HUES64 (cell line): ENCODE measurements around the gene NRTN. TPM values are rescaled to one million over a fixed set of nuclear protein-coding genes. Genes with fewer than 3 reads are reported as not detected.
A peak's percentile ranks its signal among the peaks of the same experiment; 100 is the strongest.
"Not testable (repeated sequence)": the region's sequence is repeated elsewhere in the genome, so short reads cannot be mapped to it uniquely, and the experiment has no call there.

Experiments
- H3K27ac ChIP-seq: 2 replicates; pipeline ENCODE4 v1.7.0; 2013; ENCODE audit warnings: low read depth, low read length, inconsistent platforms
- H3K27me3 ChIP-seq: 2 replicates; pipeline ENCODE4 v1.6.1; 2013; ENCODE audit warnings: mild to moderate bottlenecking, low read length; ENCODE audit not compliant: insufficient read depth
- H3K36me3 ChIP-seq: 2 replicates; pipeline ENCODE4 v1.6.1; 2013; ENCODE audit warnings: mild to moderate bottlenecking, low read length; ENCODE audit not compliant: insufficient read depth
- H3K4me1 ChIP-seq: 2 replicates; pipeline ENCODE4 v1.6.1; 2013; ENCODE audit warnings: mild to moderate bottlenecking, low read length, moderate library complexity; ENCODE audit not compliant: insufficient read depth
- H3K4me3 ChIP-seq: 2 replicates; pipeline ENCODE4 v1.5.1; 2013; ENCODE audit warnings: mild to moderate bottlenecking, low read length, moderate library complexity
- H3K9ac ChIP-seq: 2 replicates; pipeline ENCODE4 v1.6.1; 2013; ENCODE audit warnings: mild to moderate bottlenecking, low read depth, low read length
- H3K9me3 ChIP-seq: 2 replicates; pipeline ENCODE4 v1.6.1; 2013; ENCODE audit warnings: low read depth, low read length; ENCODE audit not compliant: insufficient read depth
- whole genome bisulfite sequencing: fragments of 150-250, 120-280 bp; methylation state at CpG from one replicate; pipeline ENCODE4 v1.1.7; 2013; ENCODE audit warnings: missing lambda C conversion rate; 5-methylcytosine and 5-hydroxymethylcytosine counted together
- polyA plus RNA-seq, 2 experiments: library from polyadenylated mRNA; stranded (reverse); fragments of 50-300 nt; gene quantifications; one replicate each; pipeline ENCODE4 v1.2.3, GENCODE V29; 2013

The NRTN gene, protein sequence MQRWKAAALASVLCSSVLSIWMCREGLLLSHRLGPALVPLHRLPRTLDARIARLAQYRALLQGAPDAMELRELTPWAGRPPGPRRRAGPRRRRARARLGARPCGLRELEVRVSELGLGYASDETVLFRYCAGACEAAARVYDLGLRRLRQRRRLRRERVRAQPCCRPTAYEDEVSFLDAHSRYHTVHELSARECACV
- 2.9 TPM for polyA plus RNA-seq (2013, experiment 1 of 2)
- 4.3 TPM for polyA plus RNA-seq (2013, experiment 2 of 2)

DNA sequence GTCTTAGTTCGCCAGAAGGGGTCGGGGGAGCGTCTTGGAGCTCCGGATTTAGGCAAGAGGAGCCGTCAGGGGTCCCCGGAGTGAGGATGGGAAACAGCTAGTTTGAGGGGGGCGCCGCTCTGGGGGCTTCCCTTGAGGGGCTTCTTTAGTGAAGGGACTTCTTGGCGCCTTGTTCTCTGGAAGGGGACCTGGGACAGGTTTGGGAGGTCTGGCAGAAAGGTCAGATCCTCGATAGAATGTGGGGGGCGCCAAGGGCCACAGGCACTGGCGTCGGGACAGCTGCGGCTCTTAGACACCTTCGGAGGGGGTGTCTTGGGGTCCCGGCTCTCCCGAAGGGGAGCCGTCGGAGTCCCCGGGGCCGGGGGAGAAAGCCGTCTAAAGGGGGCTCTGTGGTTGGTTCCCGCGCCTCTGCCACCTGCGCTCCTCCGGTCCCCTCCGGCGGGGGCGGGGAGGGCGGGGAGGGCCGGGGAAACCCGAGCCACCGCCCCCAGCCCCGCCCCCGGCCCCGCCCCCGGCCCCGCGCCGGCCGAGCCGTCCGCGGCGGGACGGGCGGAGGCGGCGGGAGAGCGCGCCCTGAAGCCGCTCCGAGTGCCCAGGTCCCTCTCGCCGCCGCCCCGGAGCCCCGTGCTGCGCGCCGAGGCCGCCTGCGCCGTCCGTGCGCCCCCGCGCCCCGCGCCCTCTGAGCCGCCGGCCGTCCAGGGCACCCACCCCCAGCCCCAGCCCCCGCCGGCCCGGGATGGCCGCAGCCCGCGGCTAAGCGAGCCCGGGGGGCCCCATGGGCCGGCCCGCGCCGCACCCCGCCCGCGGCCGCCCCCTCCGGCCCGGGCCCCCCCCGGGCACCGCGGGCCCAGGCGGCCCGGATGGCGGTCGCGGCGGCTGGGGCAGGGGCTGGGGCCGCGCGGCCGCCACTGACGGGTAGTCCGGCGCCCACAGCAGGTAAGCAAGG lies at the start of gene NRTN:
NRTN (plus strand) TSS at position 552 of the 946 bp plus-strand sequence. CDS start 19,099 bp downstream, outside the sequence.
- Histone ChIP-seq H3K27ac (no peak within 1 kb of the TSS), H3K9ac (no peak within 1 kb of the TSS; the same call in 1 of the 2 replicates), H3K36me3 (no peaks in the 10 kb centered on the region), H3K27me3 (peaks cover 17% of the 10 kb centered on the region), H3K4me1 (no peaks in the 10 kb centered on the region), H3K4me3 (peak within 1 kb of the TSS; percentile 50), H3K9me3 (no peaks in the 10 kb centered on the region)
- WGBS: 3% methylated on average over 101 of the region's 107 CpGs

DNA sequence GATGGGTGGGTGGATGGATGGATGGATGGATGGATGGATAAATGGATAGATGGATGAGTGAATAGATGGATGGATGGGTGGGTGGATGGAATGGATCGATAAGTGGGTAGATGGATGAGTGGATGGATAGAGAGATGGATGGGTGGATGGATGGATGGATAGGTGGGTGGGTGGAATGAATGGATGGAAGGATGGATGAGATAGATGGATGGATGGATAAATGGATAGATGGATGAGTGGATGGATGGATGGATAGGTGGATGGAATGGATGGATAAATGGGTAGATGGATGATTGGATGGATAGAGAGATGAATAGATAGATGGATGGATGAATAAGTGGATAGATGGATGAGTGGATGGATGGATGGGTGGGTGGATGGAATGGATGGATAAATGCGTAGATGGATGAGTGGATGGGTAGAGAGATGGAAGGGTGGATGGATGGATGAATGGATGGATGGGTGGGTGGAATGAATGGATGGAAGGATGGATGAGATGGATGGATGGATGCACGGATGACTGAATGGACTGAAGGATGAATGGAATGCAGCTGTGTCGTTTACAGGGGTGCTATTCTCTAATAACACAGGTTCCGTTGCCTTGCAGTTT lies 42.2 kb upstream of the NRTN start:
- WGBS: 87% methylated on average over 5 of the region's 5 CpGs

DNA sequence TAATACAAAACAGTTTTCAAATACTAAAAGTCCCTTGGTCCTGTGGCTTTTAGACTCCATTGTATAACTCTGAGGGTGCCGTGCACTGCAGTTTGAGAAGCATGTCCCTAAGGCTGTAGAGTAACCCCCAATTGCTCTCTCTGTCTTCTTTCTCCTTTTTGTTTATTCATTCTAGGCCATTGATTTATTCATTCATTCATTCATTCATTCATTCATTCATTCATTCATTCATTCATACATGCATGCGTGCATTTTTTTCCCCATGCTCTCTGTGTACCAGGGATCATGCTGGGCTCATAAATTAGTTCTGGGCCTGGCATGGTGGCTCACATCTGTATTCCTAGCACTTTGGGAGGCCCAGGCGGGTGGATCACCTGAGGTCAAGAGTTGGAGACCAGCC lies 39.6 kb upstream of the NRTN start:
- WGBS: 87% methylated on average over 3 of the region's 3 CpGs
- Histone ChIP-seq H3K4me3 (no peak overlapping the region), H3K9me3 (no peaks in the 10 kb centered on the region), H3K36me3 (no peaks in the 10 kb centered on the region), H3K27ac (no peak overlapping the region), H3K4me1 (no peaks in the 10 kb centered on the region), H3K27me3 (no peaks in the 10 kb centered on the region), H3K9ac (no peak overlapping the region)

More for the DNA sequence above, 42.2 kb upstream of the NRTN start:
- Histone ChIP-seq H3K36me3 (no peaks in the 10 kb centered on the region), H3K27ac (no peak overlapping the region), H3K9ac (no peak overlapping the region), H3K4me1 (no peaks in the 10 kb centered on the region), H3K9me3 (no peaks in the 10 kb centered on the region), H3K27me3 (no peaks in the 10 kb centered on the region), H3K4me3 (no peak overlapping the region)

DNA sequence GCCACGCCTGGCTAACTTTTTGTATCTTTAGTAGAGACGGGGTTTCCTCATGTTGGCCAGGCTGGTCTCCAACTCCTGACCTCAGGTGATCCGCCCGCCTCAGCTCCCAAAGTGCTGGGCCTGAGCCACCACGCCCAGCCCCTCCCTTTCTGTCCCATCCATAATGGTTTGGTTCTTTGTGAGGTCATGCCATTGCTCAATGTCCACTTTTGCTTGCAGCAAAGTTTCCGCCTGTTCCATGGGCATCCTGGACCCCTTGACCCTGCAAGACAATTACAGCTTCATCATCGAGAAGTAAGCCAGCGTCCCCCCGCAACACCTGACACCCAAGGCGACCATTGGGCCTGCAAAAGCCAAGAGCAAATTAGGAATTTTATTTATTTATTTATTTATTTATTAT lies 36.9 kb upstream of the NRTN start:
- H3K9me3 ChIP-seq: no peaks in the 10 kb centered on the region
- H3K27ac ChIP-seq: no peak overlapping the region
- WGBS: 96% methylated on average over 8 of the region's 10 CpGs
- no peaks in the 10 kb centered on the region for H3K4me1 ChIP-seq
- no peaks in the 10 kb centered on the region for H3K36me3 ChIP-seq
- no peaks in the 10 kb centered on the region for H3K27me3 ChIP-seq
- no peak overlapping the region for H3K9ac ChIP-seq
- H3K4me3 ChIP-seq: no peak overlapping the region

DNA sequence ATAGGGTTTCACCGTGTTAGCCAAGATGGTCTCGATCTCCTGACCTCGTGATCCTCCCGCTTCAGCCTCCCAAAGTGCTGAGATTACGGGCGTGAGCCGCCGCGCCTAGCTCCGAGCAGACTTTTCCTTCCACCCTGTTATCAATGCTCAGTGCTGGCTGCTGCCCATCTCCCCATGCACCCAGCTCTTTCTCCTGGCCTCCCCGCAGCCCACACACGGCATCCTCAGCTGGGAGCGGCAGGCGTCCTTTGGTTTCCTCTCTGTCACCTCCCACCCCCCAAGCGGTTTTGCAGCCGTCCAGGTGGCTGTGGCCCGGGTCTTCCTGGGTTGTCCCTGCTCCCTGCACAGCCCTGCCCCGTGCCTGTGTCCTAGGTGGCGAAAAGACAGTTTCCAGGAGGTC lies 32.5 kb upstream of the NRTN start:
- WGBS: 93% methylated on average over 19 of the region's 19 CpGs
- no peaks in the 10 kb centered on the region for H3K4me1 ChIP-seq
- no peaks in the 10 kb centered on the region for H3K27me3 ChIP-seq
- no peak overlapping the region for H3K27ac ChIP-seq
- no peaks in the 10 kb centered on the region for H3K36me3 ChIP-seq
- H3K9me3 ChIP-seq: no peaks in the 10 kb centered on the region
- no peak overlapping the region for H3K9ac ChIP-seq
- H3K4me3 ChIP-seq: no peak overlapping the region

DNA sequence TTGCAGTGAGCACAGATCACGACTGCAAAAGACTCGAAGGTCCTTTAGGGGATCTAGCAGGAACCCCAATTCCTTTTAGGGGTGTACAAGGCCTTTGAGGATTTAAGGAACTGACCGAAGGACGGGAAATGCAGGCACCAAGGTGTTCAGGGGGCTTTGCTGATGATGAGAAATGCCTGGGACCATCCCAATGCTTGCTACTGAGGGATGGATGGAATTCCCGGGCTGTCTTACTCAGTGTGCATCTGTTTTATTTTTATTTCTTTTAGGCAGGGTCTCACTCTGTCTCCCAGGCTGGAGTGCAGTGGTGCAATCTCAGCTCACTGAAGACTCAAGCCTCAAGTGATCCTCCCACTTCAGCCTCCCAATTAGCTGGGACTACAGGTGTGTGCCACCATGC lies 31.6 kb upstream of the NRTN start:
- Histone ChIP-seq H3K36me3 (no peaks in the 10 kb centered on the region), H3K4me3 (no peak overlapping the region), H3K9me3 (no peaks in the 10 kb centered on the region), H3K4me1 (no peaks in the 10 kb centered on the region), H3K27ac (no peak overlapping the region), H3K9ac (0 out of 2 replicates have a peak overlapping the region, but pooled peaks have one; percentile 17), H3K27me3 (no peaks in the 10 kb centered on the region)
- 95% methylated on average over 5 of the region's 5 CpGs for WGBS

DNA sequence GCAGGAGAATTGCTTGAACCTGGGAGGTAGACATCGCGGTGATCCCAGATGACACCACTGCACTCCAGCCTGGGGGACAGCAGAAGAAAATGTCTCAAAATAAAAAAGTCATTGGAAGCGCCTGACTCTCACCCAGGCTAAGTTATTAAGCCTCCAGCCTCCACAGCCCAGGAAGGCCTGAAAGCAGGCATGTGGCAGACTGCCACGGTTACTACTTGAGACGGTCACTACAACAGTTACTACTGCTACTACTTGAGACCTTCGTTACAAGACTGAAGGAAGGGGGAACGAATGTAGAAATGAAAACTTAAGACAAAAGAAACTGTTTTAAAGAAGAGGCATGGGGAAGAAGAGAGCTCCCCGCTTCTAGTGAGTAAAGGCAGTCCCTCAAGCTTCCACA lies 29.9 kb upstream of the NRTN start:
- H3K4me3 ChIP-seq: no peak overlapping the region

DNA sequence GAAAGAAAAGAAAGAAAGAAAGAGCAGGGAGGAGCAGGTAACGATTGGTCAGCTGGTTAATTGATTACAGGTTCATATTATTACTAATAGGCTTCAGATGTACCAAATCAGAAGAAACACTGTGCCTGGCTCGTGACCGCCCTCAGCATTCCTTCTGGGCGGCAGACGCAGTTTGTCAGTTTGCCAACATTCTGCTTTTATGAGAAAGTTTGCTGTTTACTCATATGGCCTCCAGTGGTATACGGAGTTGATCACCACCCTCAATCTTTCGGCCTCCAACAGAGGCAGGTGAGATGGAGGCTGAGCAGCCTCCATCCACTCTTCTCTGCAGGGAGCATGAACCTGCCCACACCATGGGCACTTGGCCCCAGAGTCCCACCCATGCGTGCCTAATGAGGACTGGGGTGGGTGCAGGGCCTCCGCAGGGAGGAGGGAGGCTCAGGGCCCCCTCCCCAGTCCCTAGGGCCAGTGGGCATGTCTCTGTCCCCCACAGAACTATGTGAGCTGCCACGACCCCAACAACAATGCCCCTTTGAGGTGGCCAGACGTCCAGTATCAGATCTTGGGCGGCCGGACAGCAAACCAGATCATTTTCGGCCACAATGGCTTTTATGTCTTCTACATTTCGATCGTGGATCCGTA lies 29.1 kb upstream of the NRTN start:
- WGBS: 93% methylated on average over 16 of the region's 17 CpGs
- Histone ChIP-seq H3K9ac (no peak overlapping the region), H3K36me3 (no peaks in the 10 kb centered on the region), H3K4me1 (no peaks in the 10 kb centered on the region), H3K4me3 (no peak overlapping the region), H3K27ac (no peak overlapping the region), H3K27me3 (no peaks in the 10 kb centered on the region), H3K9me3 (no peaks in the 10 kb centered on the region)

More for the DNA sequence above, 29.9 kb upstream of the NRTN start:
- H3K4me1 ChIP-seq: no peaks in the 10 kb centered on the region
- H3K9ac ChIP-seq: no peak overlapping the region
- H3K27me3 ChIP-seq: no peaks in the 10 kb centered on the region
- H3K27ac ChIP-seq: no peak overlapping the region
- no peaks in the 10 kb centered on the region for H3K9me3 ChIP-seq
- 96% methylated on average over 8 of the region's 8 CpGs for WGBS
- no peaks in the 10 kb centered on the region for H3K36me3 ChIP-seq

DNA sequence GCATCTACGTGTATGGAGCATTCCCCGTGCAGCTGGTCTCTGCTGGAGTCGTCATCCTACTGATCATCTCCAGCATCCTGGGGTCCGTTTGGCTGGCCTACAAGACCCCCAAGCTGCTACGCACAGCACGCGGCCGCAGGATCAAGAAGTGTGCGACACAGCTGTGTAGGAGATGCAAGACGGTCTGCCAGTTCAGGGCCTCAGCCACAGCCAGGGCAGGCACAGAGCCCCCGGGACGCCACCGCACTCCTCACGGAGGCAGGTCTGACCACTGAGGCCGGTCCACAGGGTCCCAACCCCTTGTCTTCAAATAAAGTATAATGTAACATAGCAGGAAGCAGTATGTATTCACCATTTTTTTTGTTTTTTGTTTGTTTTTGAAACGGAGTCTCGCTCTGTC lies 26.5 kb upstream of the NRTN start:
- Histone ChIP-seq H3K4me1 (no peaks in the 10 kb centered on the region), H3K36me3 (no peaks in the 10 kb centered on the region), H3K27me3 (no peaks in the 10 kb centered on the region), H3K9ac (no peak overlapping the region), H3K27ac (no peak overlapping the region), H3K9me3 (no peaks in the 10 kb centered on the region), H3K4me3 (no peak overlapping the region)
- WGBS: 91% methylated on average over 17 of the region's 17 CpGs

DNA sequence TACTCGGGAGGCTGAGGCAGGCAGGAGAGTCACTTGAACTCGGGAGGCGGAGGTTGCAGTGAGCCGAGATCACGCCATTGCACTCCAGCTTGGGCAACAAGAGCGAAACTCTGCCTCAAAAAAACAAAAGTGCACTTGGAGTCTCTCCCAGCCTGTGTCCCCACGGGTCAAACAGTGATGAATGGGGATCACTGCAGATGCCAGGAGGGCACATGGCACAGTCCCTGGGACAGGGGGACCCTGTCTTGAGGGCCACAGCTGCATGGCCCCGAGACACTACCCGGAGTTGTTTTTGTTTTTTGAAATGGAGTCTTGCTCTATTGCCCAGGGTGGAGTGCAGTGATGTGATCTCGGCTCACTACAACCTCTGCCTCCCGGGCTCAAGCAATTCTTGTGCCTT lies 24.0 kb upstream of the NRTN start:
- H3K4me1 ChIP-seq, H3K27ac ChIP-seq, H3K4me3 ChIP-seq, H3K9ac ChIP-seq, H3K9me3 ChIP-seq, H3K27me3 ChIP-seq: not testable (repeated sequence)
- WGBS: 93% methylated on average over 11 of the region's 11 CpGs
- peaks cover 18% of the 10 kb centered on the region for H3K36me3 ChIP-seq

DNA sequence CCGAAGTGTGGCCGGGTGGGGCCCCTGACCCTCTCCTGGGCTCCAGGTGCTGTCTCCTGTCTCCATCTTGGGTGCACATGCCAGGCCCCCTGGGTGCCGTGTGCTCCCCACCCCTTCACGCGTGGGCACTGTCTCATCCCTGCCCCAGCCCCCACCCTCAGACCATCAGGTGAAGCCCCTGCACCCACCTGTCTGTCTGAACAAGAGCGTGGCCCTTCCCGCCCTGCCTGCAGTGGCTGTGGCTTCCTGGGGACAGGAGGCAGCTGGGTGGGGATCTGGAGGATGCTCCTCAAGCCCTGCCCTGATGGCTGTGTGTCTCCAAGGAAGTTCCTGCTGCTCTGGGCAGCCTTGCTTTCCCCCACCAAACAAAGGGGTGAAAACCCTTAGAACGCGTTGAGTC lies 22.5 kb upstream of the NRTN start:
- 92% methylated on average over 9 of the region's 9 CpGs for WGBS
- Histone ChIP-seq H3K4me3 (no peak overlapping the region), H3K36me3 (peaks cover 32% of the 10 kb centered on the region)

More for the DNA sequence above, 22.5 kb upstream of the NRTN start:
- H3K27me3 ChIP-seq: no peaks in the 10 kb centered on the region
- H3K9ac ChIP-seq: no peak overlapping the region
- no peaks in the 10 kb centered on the region for H3K9me3 ChIP-seq
- no peaks in the 10 kb centered on the region for H3K4me1 ChIP-seq
- no peak overlapping the region for H3K27ac ChIP-seq
